PC-9 (cell line): ENCODE data around the gene COL25A1. TPM values are rescaled to one million over a fixed set of nuclear protein-coding genes. Genes with fewer than 3 reads are reported as not detected.

Experiments used
- BruUV-seq: library from RNA; stranded (reverse); fragments of 400-500 nt; replicated peaks from 2 replicates; lab custom pipeline; 2021; lab: Mats Ljungman, UMichigan
- CTCF ChIA-PET: fragments of 300-600 bp; sonication (Branson Sonifier 250); formaldehyde crosslinking; loops from one replicate; lab custom pipeline; 2022; ENCODE audit warnings: antibody characterized with exemption; lab: Charles Lee
- POLR2A ChIA-PET: fragments of 300-600 bp; sonication (Branson Sonifier 250); formaldehyde crosslinking; loops from one replicate; lab custom pipeline; 2022; ENCODE audit warnings: antibody characterized with exemption; ENCODE audit not compliant: unreplicated experiment; lab: Charles Lee
- DNase-seq, 2 experiments: peaks; one replicate each; pipeline versions ENCODE4 v3.0.0 to v3.0.0-alpha.2; 2015 to 2022; ENCODE audit warnings: mixed read lengths in 1 of 2
- H2AFZ ChIP-seq: fragments of 200-600 bp; sonication (generic); 2 replicates; pipeline ENCODE4 v1.8.1; 2017; ENCODE audit warnings: antibody characterized with exemption
- H3F3A ChIP-seq: fragments of 200-600 bp; sonication (generic); 2 replicates; pipeline ENCODE4 v1.8.1; 2017; ENCODE audit warnings: antibody characterized with exemption, mild to moderate bottlenecking, low read depth; ENCODE audit not compliant: insufficient read depth
- H3K27ac ChIP-seq: fragments of 200-600 bp; sonication (generic); 2 replicates; pipeline ENCODE4 v1.6.1; 2016; ENCODE audit warnings: mixed run types
- H3K27me3 ChIP-seq: fragments of 200-600 bp; sonication (generic); 2 replicates; pipeline ENCODE4 v1.6.1; 2016; ENCODE audit warnings: low read depth, mixed run types; ENCODE audit not compliant: insufficient read depth
- H3K36me3 ChIP-seq: fragments of 200-600 bp; sonication (generic); 2 replicates; pipeline ENCODE4 v1.6.1; 2016; ENCODE audit warnings: low read depth, mixed run types
- H3K4me1 ChIP-seq: fragments of 200-600 bp; sonication (generic); replicated peaks from 2 replicates; pipeline ENCODE4 v1.6.1; 2016; ENCODE audit warnings: mixed run types; ENCODE audit not compliant: insufficient read depth
- H3K4me2 ChIP-seq: fragments of 200-600 bp; sonication (generic); 2 replicates; pipeline ENCODE4 v1.6.1; 2017; ENCODE audit warnings: mixed run types
- H3K4me3 ChIP-seq: fragments of 200-600 bp; sonication (generic); 2 replicates; pipeline ENCODE4 v1.6.1; 2016; ENCODE audit warnings: mixed run types
- H3K79me2 ChIP-seq: fragments of 200-600 bp; sonication (generic); 2 replicates; pipeline ENCODE4 v1.6.1; 2017; ENCODE audit warnings: low read depth, mixed run types
- H3K9me2 ChIP-seq: fragments of 200-600 bp; sonication (generic); 2 replicates; pipeline ENCODE4 v1.8.1; 2017; ENCODE audit warnings: mild to moderate bottlenecking; ENCODE audit not compliant: insufficient read depth
- H3K9me3 ChIP-seq: fragments of 200-600 bp; sonication (generic); 2 replicates; pipeline ENCODE4 v1.8.1; 2016; ENCODE audit warnings: low read depth; ENCODE audit not compliant: insufficient read depth
- H4K20me1 ChIP-seq: fragments of 200-600 bp; sonication (generic); 2 replicates; pipeline ENCODE4 v1.8.1; 2017; ENCODE audit not compliant: insufficient read depth
- EZH2 ChIP-seq: fragments of 200-600 bp; sonication (generic); IDR thresholded peaks from 2 replicates; pipeline ENCODE4 v1.8.0; 2017; ENCODE audit warnings: antibody characterized with exemption, low read depth
- intact Hi-C: fragments of 100-400 bp; cut with micrococcal nuclease; formaldehyde crosslinking; loops from one replicate; pipeline ENCODE4 v1.10.0; 2022; ENCODE audit not compliant: unreplicated experiment
- total RNA-seq: library from RNA; stranded (reverse); gene quantifications from 2 replicates; pipeline ENCODE4 v1.2.3, GENCODE V29; 2021
- TF ChIP-seq, protein P1 (sequence below): fragments of 200-600 bp; sonication (generic); conservative IDR thresholded peaks from 2 replicates; pipeline ENCODE4 v1.6.1; 2017; ENCODE audit warnings: mixed run types, antibody characterized with exemption, mild to moderate bottlenecking, moderate library complexity

Gene COL25A1
- total RNA-seq, 1 experiment from 2014 or later = not detected

GRCh38 chr4:109298279-109299010 is 4.0 kb downstream of the COL25A1 start:
- H3K27me3 ChIP-seq = no peaks in the 10 kb centered on the region
- no peaks in the 10 kb centered on the region for H3K79me2 ChIP-seq
- no peaks in the 10 kb centered on the region for H3K9me2 ChIP-seq
- H3K4me3 ChIP-seq = no peak overlapping the region
- H3K27ac ChIP-seq = no peak overlapping the region
- TF ChIP-seq, protein P1, sequence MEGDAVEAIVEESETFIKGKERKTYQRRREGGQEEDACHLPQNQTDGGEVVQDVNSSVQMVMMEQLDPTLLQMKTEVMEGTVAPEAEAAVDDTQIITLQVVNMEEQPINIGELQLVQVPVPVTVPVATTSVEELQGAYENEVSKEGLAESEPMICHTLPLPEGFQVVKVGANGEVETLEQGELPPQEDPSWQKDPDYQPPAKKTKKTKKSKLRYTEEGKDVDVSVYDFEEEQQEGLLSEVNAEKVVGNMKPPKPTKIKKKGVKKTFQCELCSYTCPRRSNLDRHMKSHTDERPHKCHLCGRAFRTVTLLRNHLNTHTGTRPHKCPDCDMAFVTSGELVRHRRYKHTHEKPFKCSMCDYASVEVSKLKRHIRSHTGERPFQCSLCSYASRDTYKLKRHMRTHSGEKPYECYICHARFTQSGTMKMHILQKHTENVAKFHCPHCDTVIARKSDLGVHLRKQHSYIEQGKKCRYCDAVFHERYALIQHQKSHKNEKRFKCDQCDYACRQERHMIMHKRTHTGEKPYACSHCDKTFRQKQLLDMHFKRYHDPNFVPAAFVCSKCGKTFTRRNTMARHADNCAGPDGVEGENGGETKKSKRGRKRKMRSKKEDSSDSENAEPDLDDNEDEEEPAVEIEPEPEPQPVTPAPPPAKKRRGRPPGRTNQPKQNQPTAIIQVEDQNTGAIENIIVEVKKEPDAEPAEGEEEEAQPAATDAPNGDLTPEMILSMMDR = peak; percentile 72
- TF ChIP-seq EZH2 = no peak
- DNase-seq = no peak
- no peaks in the 10 kb centered on the region for H3K4me1 ChIP-seq
- POLR2A ChIA-PET = no interaction called here
- no TSS peak for BruUV-seq
- CTCF ChIA-PET = no interaction called here
- intact Hi-C loops = loop anchor here (2.0 kb wide), 1 partner anchor 464 kb away; no protein-coding TSS in a partner anchor
- H3F3A ChIP-seq = no peaks in the 10 kb centered on the region
- no peak overlapping the region for H2AFZ ChIP-seq
- H3K36me3 ChIP-seq = no peaks in the 10 kb centered on the region
- no peaks in the 10 kb centered on the region for H3K9me3 ChIP-seq
- no peak overlapping the region for H3K4me2 ChIP-seq
- no peaks in the 10 kb centered on the region for H4K20me1 ChIP-seq

GRCh38 chr4:109296527-109296926 is 5.9 kb downstream of the COL25A1 start:
- Histone ChIP-seq H3K9me2 (no peaks in the 10 kb centered on the region), H3K4me2 (no peak overlapping the region), H3K36me3 (no peaks in the 10 kb centered on the region), H3K9me3 (no peaks in the 10 kb centered on the region), H3K4me1 (no peaks in the 10 kb centered on the region), H3F3A (no peaks in the 10 kb centered on the region), H3K27me3 (no peaks in the 10 kb centered on the region), H2AFZ (no peak overlapping the region), H4K20me1 (no peaks in the 10 kb centered on the region), H3K4me3 (no peak overlapping the region), H3K27ac (no peak overlapping the region), H3K79me2 (no peaks in the 10 kb centered on the region)
- no TSS peak for BruUV-seq
- no peak for DNase-seq
- ChIA-PET POLR2A (no interaction called here), CTCF (no interaction called here)
- intact Hi-C loops = no loop called here
- TF ChIP-seq EZH2 = no peak
- TF ChIP-seq, protein P1 = no peak

GRCh38 chr4:109295081-109295480 is 7.4 kb downstream of the COL25A1 start:
- no peak overlapping the region for H3K27ac ChIP-seq
- CTCF ChIA-PET = no interaction called here
- no peak for DNase-seq
- POLR2A ChIA-PET = no interaction called here
- no peak overlapping the region for H3K4me3 ChIP-seq
- H3K36me3 ChIP-seq = no peaks in the 10 kb centered on the region
- H4K20me1 ChIP-seq = no peaks in the 10 kb centered on the region
- H3K9me2 ChIP-seq = no peaks in the 10 kb centered on the region
- no peaks in the 10 kb centered on the region for H3K79me2 ChIP-seq
- H3K4me1 ChIP-seq = no peaks in the 10 kb centered on the region
- H3K9me3 ChIP-seq = no peaks in the 10 kb centered on the region
- no peak for TF ChIP-seq EZH2
- TF ChIP-seq, protein P1 = no peak
- H3K27me3 ChIP-seq = no peaks in the 10 kb centered on the region
- H2AFZ ChIP-seq = no peak overlapping the region
- no peaks in the 10 kb centered on the region for H3F3A ChIP-seq
- intact Hi-C loops = no loop called here
- no peak overlapping the region for H3K4me2 ChIP-seq
- no TSS peak for BruUV-seq
